IMR-90 (cell line): ENCODE results near the gene CCDC144A. TPM values are rescaled to one million over a fixed set of nuclear protein-coding genes. Genes with fewer than 3 reads are reported as not detected.

Source experiments
- microRNA-seq, 2 experiments: library from miRNA; stranded (forward) in 1 of 2; unstranded in 1 of 2; fragments of 10-50 nt in 1 of 2; fragments of <30 nt in 1 of 2; gene quantifications in 1 of 2; microRNA quantifications in 1 of 2; one replicate each; pipeline versions ENCODE3 to v1.1.0; 2013 to 2020; ENCODE audit not compliant: insufficient read depth in 1 of 2, insufficient read length in 1 of 2, unreplicated experiment in 1 of 2
- polyA plus RNA-seq, 3 experiments: library from polyadenylated mRNA; depleted of rRNA; stranded (reverse); fragments of >200 nt; gene quantifications; 2 replicates each; pipeline ENCODE4 v1.2.3, GENCODE V29; 2012; ENCODE audit warnings: low replicate concordance in 1 of 3
- small RNA-seq, 5 experiments: library from RNA; depleted of rRNA; stranded (forward); fragments of <200 nt; gene quantifications; one replicate each; pipeline ENCODE3, GENCODE V24; 2012
- total RNA-seq: library from RNA; depleted of rRNA; stranded (reverse); fragments of >200 nt; gene quantifications from 2 replicates; pipeline ENCODE4 v1.2.3, GENCODE V29; 2012; rRNA removed

CCDC144A gene
- total and polyA plus RNA-seq, 2 of the 4 experiments (the other 2 are of a cell fraction) = 0.51 to 1.4 TPM

Small RNA genes within 50 kb of the gene (microRNA-seq; reads per million reads assigned to microRNA genes)
- not detected for gene AC022596.1 (ENCODE audit: insufficient read depth, insufficient read length)
- gene RNU6-405P (ENCODE audit: insufficient read depth, insufficient read length) = not detected

Small RNA genes within 50 kb of the gene (small RNA-seq; reads per million reads assigned to genes)
- gene AC022596.1 (0 reads per million in 5 experiments), gene RNU6-405P (0 reads per million in 5 experiments)

Other genes starting within 250 kb of the CCDC144A start
- 0.56 and 0.72 TPM in 2 replicates for gene LRRC75A, start 198.0 kb upstream of the CCDC144A start, total RNA-seq
- gene LRRC75A, start 198.0 kb upstream of the CCDC144A start, polyA plus RNA-seq (2012; rRNA removed) = 0.89 and 1.0 TPM in 2 replicates
- 6.9 and 7.0 TPM in 2 replicates for gene ZNF287, start 121.0 kb upstream of the CCDC144A start, total RNA-seq
- gene ZNF287, start 121.0 kb upstream of the CCDC144A start, polyA plus RNA-seq (2012; rRNA removed) = 4.8 and 5.3 TPM in 2 replicates
- 3.8 and 4.2 TPM in 2 replicates for gene ZNF624, start 36.4 kb upstream of the CCDC144A start, total RNA-seq
- gene ZNF624, start 36.4 kb upstream of the CCDC144A start, polyA plus RNA-seq (2012; rRNA removed) = 0.55 and 0.80 TPM in 2 replicates